HG02759 (cell line): ENCODE data around the gene RHBDF2.
A peak's percentile ranks its signal among the peaks of the same experiment; 100 is the strongest.
"Not testable (repeated sequence)": the region's sequence is repeated elsewhere in the genome, so short reads cannot be mapped to it uniquely, and the experiment has no call there.

Experiments used
- ATAC-seq: cut with Tn5 transposase; IDR thresholded peaks from one replicate; pipeline ENCODE4 v1.9.1; 2021; ENCODE audit warnings: mild to moderate bottlenecking, moderate library complexity; ENCODE audit not compliant: unreplicated experiment

RHBDF2 gene

GRCh38 chr17:76525513-76525833 is 24.2 kb upstream of the RHBDF2 start:
- not testable (repeated sequence) for ATAC-seq

GRCh38 chr17:76524598-76525512 is 23.6 kb upstream of the RHBDF2 start:
- ATAC-seq = no peak

DNA sequence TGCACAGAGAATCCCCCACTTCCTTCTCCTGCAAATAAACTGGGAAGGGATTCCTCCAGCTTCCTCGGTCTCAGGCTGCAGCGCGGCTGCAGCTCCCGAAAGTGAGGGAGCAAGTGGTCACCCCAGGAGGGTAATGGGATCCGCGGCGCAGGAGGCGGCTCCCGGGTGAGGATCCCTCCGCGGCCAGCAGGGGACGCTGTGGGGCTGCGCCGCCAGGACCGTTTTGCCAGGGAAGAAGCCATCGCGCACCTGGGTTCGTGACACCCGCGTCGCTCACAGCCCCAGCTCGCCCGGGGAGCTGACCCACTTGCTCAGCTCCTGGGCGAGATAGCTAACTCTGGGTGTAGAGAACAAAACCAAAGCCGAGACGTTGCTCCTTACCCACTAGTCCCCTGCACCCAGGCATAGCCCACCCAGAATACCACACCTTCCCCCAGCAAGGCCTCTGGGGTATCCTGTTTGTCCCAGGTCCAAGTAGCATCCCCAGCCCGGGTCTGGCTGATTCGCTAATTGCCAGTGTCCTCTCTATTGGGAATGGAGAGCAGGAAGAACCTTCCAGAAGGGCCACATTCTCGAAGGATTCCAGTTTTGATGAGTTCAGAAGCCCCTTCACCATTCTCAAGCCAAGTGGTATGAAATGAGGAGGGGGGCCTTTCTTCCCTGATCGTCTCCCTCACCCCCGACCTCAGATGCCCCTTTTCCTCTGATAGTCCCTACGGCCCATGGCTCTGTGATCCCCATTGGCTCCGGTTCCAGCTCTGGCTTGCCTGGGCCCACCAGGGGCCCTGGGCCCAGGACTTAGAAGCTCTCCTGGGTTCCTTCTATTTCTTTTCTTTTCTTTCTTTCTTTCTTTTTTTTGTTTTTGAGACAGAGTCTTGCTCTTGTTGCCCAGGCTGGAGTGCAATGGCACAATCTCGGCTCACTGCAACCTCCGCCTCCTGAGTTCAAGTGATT is 22.1 kb upstream of the RHBDF2 start:
- ATAC-seq = peak; percentile 48

GRCh38 chr17:76521683-76522082 is 20.5 kb upstream of the RHBDF2 start:
- ATAC-seq = not testable (repeated sequence)

DNA sequence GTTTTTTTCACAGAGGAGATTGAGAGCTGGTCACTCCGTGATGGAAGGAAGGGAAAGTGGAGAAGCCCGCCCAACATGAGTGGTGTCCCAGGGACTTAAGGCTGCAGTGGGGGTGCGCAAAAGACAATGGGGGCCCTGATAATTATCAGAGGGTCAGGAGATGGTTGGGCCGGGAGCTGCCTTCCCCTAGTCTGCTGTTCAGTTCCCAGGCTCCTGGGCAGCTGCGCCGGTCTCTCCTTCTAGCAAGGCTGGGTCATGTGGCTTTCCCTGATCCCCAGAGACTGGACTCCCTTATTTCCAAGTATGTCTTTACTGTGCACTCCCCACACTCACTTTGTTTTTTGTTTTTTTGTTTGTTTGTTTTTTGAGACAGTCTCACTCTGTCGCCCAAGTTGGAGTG is 20.0 kb upstream of the RHBDF2 start:
- ATAC-seq = no peak

DNA sequence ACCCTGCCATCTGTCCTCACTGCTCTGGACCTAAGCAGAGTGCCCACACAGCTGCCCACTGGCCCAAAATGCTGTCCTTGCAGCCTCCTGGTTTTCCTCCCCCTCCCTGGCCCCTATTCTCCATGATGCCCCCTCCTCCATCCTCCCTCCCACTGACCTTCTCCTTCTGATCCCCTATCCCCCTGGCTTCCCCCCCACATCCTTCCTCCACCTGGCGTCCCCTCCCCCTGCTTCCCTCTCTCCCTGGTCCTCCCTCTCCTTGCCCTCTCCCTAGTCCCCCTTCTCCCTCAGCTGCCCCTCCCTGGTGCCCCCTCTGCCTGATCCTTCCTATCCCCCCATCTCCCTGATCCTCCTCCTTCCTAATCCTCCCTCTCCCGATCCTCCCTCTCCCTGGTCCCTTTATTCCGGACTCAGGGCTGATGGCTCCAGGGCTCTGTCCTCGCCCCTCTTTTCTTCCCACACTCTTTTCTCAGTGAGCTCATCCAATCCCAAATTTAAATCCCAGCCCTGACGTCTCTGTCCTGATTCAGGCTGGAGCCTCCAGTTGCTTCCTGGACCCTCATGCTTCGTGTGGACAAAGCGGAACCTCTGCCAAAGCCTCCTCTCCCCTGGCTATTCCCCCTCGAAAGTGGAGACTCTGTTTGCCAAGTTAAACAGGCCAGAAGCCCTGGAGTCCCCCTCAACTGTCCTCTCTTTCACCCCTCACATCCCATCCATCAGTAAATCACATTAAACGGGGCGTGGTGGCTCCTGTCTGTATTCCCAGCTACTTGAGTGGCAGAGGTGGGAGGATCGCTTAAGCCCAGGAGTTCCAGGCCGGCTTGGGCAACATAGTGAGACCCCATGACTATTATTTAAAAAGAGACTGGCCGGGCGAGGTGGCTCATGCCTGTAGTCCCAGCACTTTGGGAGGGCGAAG is 18.1 kb upstream of the RHBDF2 start:
- ATAC-seq = no peak

- ATAC-seq = no peak
These were observed 16.4 kb upstream of the RHBDF2 start for GRCh38 chr17:76517638-76518038.

DNA sequence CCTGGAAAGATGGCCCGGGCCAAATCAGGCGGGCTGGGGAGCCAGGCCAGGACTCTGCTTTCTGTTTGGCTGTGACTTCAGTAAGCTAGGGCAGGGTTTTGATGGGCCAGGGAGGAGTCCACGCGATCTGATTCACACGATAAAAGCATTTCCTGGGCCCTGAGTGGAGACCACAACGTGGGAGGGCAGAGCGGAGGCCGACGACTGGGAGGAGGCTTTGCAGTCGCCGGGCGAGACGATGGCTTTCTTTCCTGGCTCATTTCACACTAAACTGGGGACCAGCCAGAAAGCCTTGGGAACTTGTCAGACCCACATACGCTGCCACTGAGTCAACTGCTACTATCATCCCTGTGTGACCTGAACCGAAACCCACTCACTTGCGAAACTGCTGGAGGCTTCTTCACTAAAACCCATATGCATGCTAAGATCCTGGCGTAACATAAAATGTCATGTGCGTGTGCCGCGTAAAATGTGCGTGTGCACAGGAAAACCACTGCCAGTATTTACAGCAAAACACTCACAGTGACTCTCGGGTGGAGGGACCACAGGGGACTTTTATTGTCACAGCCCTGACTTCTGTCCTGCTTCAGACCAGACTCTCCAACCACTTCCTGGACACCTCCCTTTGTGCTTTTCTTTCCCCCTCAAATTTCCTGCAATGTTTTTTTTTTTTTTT is 14.2 kb upstream of the RHBDF2 start:
- peak; percentile 66 for ATAC-seq

DNA sequence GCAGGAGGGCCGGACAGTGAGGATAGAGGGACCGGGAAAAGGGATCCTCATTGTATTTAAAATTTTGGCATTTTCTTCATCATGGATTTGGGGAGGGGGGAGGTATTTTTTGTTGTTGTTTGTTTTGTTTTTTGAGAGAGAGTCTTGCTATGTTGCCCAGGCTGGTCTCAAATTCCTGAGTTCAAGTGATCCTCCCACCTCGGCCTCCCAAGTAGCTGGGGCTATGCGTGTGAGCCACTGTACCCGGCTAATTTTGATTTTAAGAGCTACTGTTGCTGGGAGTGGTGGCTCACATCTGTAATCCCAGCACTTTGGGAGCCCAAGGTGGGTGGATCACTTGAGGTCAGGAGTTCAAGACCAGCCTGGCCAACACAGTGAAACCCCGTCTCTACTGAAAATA is 13.1 kb upstream of the RHBDF2 start:
- ATAC-seq = not testable (repeated sequence)

DNA sequence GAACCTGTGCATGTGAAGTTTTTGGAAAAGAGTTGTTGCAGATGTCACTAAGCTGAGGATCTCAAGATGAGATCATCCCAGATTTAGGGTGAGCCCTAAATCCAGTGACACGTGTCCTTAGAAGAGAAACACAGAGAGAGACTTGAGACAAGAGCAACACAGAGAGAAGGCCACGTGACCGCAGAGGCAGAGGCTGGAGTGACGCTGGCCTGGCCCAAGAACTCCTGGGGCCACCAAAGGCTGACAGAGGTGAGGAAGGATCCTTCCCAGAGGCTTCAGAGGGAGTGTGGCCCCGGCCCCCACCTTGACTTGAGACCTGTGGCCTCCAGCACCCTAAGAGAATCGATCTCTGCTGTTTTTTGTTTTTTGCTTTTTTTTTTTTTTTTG is 12.1 kb upstream of the RHBDF2 start:
- no peak for ATAC-seq

DNA sequence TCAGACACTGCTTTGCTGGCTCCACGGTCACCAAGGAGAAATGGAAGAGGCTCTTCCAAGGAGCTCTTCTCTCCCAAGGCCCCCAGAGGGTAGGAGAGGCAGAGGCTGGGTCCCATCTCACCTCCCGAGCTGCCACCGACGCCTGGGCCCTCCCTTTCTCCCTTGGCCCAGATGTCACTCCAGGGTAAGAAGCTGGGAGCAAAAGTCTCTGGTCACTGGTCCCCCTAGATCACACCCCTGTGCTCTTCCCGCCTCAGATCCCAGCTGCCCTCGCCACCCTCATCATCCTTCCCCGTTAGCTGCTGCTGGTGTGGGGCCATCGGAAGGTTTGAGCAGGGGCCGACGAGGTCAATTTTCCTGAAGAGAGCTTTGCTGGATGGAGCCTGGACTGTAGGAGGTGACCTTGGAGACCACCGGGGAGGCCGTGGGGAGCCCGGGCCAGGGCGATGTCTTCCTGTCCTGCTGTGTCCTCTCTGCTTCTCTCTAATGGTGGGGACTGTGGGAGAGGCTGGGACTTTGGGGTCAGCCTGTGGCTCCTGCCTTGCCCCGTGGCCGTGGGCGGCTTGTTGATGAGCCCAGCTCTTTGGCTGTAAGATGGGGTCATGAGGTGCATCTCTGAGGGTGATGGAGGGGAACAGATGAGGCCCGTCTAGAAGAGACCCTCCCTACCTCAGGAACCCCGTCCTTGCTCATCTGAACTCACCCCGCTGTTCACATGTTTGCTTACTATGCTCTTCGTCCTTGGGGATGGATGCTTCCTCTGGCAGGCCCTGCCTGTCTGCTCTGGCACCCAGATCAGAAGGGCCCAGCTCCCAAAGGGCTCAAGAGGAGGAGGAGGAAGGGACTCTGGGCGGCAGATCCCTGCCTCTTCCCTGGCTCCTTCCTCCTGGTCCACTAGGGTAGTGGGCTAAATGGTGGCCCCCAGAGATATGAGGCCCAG is 11.4 kb upstream of the RHBDF2 start:
- no peak for ATAC-seq

DNA sequence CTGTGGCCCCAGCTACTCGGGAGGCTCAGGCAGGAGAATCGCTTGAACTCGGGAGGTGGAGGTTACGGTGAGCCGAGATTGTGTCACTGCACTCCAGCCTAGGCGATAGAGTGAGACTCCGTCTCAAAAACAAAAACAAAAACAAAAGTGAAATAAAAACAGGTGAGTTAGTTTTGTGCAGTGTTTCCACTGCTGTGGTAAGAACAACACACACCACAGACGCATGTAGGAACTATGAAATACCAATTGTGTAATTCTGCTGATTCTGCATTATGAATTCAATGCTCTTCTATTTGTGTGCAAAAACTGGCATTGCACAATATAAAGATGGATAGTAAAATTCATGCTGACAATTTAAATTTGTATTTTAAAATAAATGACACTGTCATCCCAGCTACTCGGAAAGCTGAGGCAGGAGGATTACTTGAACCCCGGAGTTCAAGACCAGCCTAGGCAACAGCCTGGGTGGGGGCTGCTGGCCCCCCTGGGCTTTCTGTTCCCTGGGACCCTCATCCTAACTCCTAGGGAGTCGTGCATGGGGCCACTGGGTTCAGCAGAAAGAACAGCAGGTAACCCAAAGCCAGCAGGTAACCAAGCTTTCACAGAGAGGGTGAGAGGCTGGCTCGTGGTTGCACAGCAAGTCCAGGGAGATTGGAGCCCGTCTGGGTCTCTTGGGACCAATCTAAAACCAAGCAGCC is 10.6 kb upstream of the RHBDF2 start:
- no peak for ATAC-seq

DNA sequence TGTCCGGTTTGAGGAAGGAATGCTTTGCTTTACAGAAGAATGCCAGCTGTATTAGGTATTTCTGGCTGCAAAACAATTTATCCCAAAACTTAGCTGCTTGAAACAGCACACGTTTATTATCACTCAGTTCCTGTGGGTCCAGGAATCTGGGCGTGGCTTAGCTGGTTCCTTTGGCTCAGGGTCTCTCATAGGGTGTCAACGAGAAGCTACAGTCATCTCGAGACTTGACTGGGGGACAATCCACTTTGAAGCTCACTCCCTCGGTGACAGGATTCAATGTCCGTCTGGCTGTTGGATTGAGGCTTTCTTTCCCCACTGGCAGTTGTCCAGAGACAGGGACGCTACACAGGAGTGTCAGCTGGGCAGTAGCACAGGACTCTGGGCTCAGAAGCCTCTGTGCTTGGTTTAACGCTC is 9.6 kb upstream of the RHBDF2 start:
- no peak for ATAC-seq

GRCh38 chr17:76508472-76509063 is 7.3 kb upstream of the RHBDF2 start:
- ATAC-seq = not testable (repeated sequence)

DNA sequence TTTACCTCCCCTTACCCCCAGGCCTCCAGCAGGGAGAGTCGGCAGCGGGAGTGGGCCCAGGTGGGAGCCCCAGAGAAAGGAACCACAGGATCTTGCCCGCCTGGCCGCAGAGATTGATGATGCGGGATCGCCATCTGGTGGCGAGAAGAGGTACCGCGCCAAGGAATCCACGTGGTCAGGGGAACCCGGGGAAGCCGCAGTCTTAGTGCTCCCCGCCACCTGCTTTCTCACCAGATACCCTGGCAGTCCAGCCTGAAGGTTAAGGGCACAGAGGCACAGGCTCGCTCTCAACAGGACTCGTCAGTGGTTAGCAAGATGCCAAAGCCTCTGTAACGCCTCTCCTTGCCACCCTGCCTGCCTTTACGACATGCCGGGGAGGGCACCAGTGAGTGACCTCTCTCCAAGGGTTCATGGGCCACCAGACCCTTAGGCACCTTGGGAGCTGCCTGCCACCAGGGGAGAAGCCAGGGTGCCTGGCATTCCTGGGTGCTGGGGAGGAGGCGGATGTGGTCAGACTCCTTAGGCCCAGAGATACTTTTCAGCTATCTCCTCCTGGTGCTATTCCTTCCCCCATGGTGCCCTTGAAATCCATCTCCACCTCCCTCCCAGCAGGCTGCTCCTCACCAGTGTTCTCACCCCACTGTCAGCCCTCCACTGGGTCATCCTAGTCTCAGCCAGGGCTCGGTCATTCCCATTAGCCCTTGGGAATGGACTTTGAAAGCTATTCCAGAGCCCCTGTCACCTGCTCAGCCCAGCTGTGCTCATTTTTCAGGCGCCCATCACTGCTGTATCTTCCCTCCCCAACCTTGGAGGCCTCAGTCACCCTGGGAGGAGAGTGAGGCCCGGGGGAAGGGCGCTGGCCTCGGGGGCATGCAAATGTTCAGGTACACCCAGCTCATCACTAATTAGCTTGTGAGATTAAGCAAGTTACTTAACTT is 5.5 kb upstream of the RHBDF2 start:
- ATAC-seq = no peak

GRCh38 chr17:76504117-76504516 is 2.9 kb upstream of the RHBDF2 start:
- ATAC-seq = no peak
